IMR-90 (cell line): ENCODE data around the gene GTPBP6. TPM values are rescaled to one million over a fixed set of nuclear protein-coding genes. Genes with fewer than 3 reads are reported as not detected.

Experiments
- ATAC-seq: fragments of 200-7000 bp; cut with Tn5 transposase; 2 replicates; pipeline ENCODE4 v1.9.1; 2020; ENCODE audit warnings: low read depth, mild to moderate bottlenecking, moderate library complexity
- BruUV-seq: library from RNA; stranded (reverse); fragments of 400-500 nt; replicated peaks from 2 replicates; lab custom pipeline; 2021; lab: Mats Ljungman, UMichigan
- CTCF ChIA-PET: fragments of 300-600 bp; formaldehyde crosslinking; extraction: SDS; loops from one replicate; lab custom pipeline; 2021; ENCODE audit warnings: antibody characterized with exemption; lab: Yijun Ruan, JAX
- POLR2A ChIA-PET: fragments of 300-600 bp; sonication (Branson Sonifier 250); formaldehyde crosslinking; loops from one replicate; lab custom pipeline; 2022; ENCODE audit warnings: antibody characterized with exemption; ENCODE audit not compliant: unreplicated experiment; lab: Charles Lee
- DNase-seq: peaks from one replicate; pipeline ENCODE4 v3.0.0; 2013
- H2AFZ ChIP-seq: replicated peaks from 2 replicates; pipeline ENCODE3; 2013; ENCODE audit warnings: low read length, mild to moderate bottlenecking; ENCODE audit not compliant: poor library complexity
- H2AK5ac ChIP-seq: 2 replicates; pipeline ENCODE4 v1.6.1; 2013; ENCODE audit warnings: low read depth, low read length, inconsistent platforms
- H2AK9ac ChIP-seq: replicated peaks from 2 replicates; pipeline ENCODE3; 2013; ENCODE audit warnings: mild to moderate bottlenecking, low read depth, low read length, moderate library complexity; ENCODE audit not compliant: poor library complexity
- H2BK120ac ChIP-seq: 2 replicates; pipeline ENCODE4 v1.6.1; 2013; ENCODE audit warnings: low read depth, low read length, inconsistent platforms
- H2BK15ac ChIP-seq: 3 replicates; pipeline ENCODE4 v1.6.1; 2013; ENCODE audit warnings: low read depth, low read length, inconsistent platforms
- H2BK20ac ChIP-seq: 2 replicates; pipeline ENCODE4 v1.6.1; 2013; ENCODE audit warnings: low read depth, mild to moderate bottlenecking, inconsistent platforms, low read length, moderate library complexity
- H2BK5ac ChIP-seq: 2 replicates; pipeline ENCODE4 v1.6.1; 2013; ENCODE audit warnings: mild to moderate bottlenecking, low read depth, low read length, inconsistent platforms; ENCODE audit not compliant: poor library complexity, severe bottlenecking
- H3K14ac ChIP-seq: replicated peaks from 2 replicates; pipeline ENCODE4 v1.6.1; 2013; ENCODE audit warnings: low read depth, low read length, inconsistent platforms
- H3K18ac ChIP-seq: 2 replicates; pipeline ENCODE4 v1.6.1; 2013; ENCODE audit warnings: low read depth, low read length, control low read depth
- H3K23ac ChIP-seq: 2 replicates; pipeline ENCODE4 v1.6.1; 2013; ENCODE audit warnings: low read depth, low read length, inconsistent platforms
- H3K27ac ChIP-seq: 2 replicates; pipeline ENCODE4 v1.5.1; 2013; ENCODE audit warnings: mild to moderate bottlenecking, control low read depth, low read length; ENCODE audit not compliant: insufficient read depth
- H3K27me3 ChIP-seq: 2 replicates; pipeline ENCODE4 v1.6.1; 2013; ENCODE audit warnings: low read length; ENCODE audit not compliant: control insufficient read depth, insufficient read depth
- H3K36me3 ChIP-seq: 2 replicates; pipeline ENCODE4 v1.6.1; 2013; ENCODE audit warnings: low read length, mixed read lengths; ENCODE audit not compliant: control insufficient read depth, insufficient read depth
- H3K4ac ChIP-seq: 2 replicates; pipeline ENCODE4 v1.6.1; 2013; ENCODE audit warnings: low read depth, low read length, inconsistent platforms
- H3K4me1 ChIP-seq: 2 replicates; pipeline ENCODE4 v1.6.1; 2013; ENCODE audit warnings: low read length, mixed read lengths; ENCODE audit not compliant: control insufficient read depth, insufficient read depth
- H3K4me2 ChIP-seq: 2 replicates; pipeline ENCODE4 v1.6.1; 2013; ENCODE audit warnings: low read depth, mild to moderate bottlenecking, control low read depth, low read length, moderate library complexity
- H3K4me3 ChIP-seq: 2 replicates; pipeline ENCODE4 v1.5.1; 2013; ENCODE audit warnings: low read depth, mild to moderate bottlenecking, control low read depth, low read length, moderate library complexity; ENCODE audit not compliant: insufficient read depth
- H3K56ac ChIP-seq: 2 replicates; pipeline ENCODE4 v1.6.1; 2013; ENCODE audit warnings: low read length, inconsistent platforms; ENCODE audit not compliant: insufficient read depth; ENCODE audit errors: extremely low read depth
- H3K79me1 ChIP-seq, 2 experiments: 2 replicates each; pipeline ENCODE4 v1.6.1; 2013; ENCODE audit warnings: low read length in 2 of 2, inconsistent platforms in 1 of 2, low read depth in 1 of 2
- H3K9ac ChIP-seq: 2 replicates; pipeline ENCODE4 v1.6.1; 2013; ENCODE audit warnings: low read depth, low read length, control low read depth
- H3K9me1 ChIP-seq: 2 replicates; pipeline ENCODE4 v1.6.1; 2013; ENCODE audit warnings: low read length, inconsistent platforms; ENCODE audit not compliant: insufficient read depth
- H3K9me3 ChIP-seq: 2 replicates; pipeline ENCODE4 v1.6.1; 2013; ENCODE audit warnings: low read length; ENCODE audit not compliant: control insufficient read depth, insufficient read depth
- H4K20me1 ChIP-seq: 2 replicates; pipeline ENCODE4 v1.6.1; 2013; ENCODE audit warnings: low read length, inconsistent platforms; ENCODE audit not compliant: insufficient read depth
- H4K5ac ChIP-seq: 2 replicates; pipeline ENCODE4 v1.6.1; 2013; ENCODE audit warnings: mild to moderate bottlenecking, low read depth, low read length, control low read depth
- H4K8ac ChIP-seq, 2 experiments: 2 replicates each; pipeline ENCODE4 v1.6.1; 2013; ENCODE audit warnings: low read depth in 2 of 2, low read length in 2 of 2, control low read depth in 1 of 2, inconsistent platforms in 1 of 2
- H4K91ac ChIP-seq: 2 replicates; pipeline ENCODE4 v1.6.1; 2013; ENCODE audit warnings: low read depth, low read length, inconsistent platforms; ENCODE audit not compliant: insufficient read depth
- BHLHE40 ChIP-seq: fragments of 150-350 bp; IDR thresholded peaks from 2 replicates; pipeline ENCODE4 v1.6.1; 2016; ENCODE audit warnings: mild to moderate bottlenecking, low read depth, low read length
- CEBPB ChIP-seq: IDR thresholded peaks from 2 replicates; pipeline ENCODE4 v1.6.1; 2012; ENCODE audit warnings: low read depth, low read length, improper control_type of control experiment
- CHD1 ChIP-seq: IDR thresholded peaks from 2 replicates; pipeline ENCODE4 v1.6.1; 2012; ENCODE audit warnings: low read depth, low read length, improper control_type of control experiment
- CTCF ChIP-seq: conservative IDR thresholded peaks from 2 replicates; pipeline ENCODE4 v1.5.1; 2012; ENCODE audit warnings: mild to moderate bottlenecking, low read depth, low read length, improper control_type of control experiment
- MAFK ChIP-seq: IDR thresholded peaks from 2 replicates; pipeline ENCODE4 v1.6.1; 2012; ENCODE audit warnings: low read depth, low read length, improper control_type of control experiment
- MAZ ChIP-seq: IDR thresholded peaks from 2 replicates; pipeline ENCODE4 v1.6.1; 2012; ENCODE audit warnings: low read depth, mild to moderate bottlenecking, low read length, improper control_type of control experiment, moderate library complexity, borderline replicate concordance
- MXI1 ChIP-seq: IDR thresholded peaks from 2 replicates; pipeline ENCODE4 v1.6.1; 2012; ENCODE audit warnings: low read depth, mild to moderate bottlenecking, low read length, moderate library complexity, borderline replicate concordance
- NFE2L2 ChIP-seq: fragments of 150-350 bp; IDR thresholded peaks from 2 replicates; pipeline ENCODE4 v1.6.1; 2016; ENCODE audit warnings: low read depth, mild to moderate bottlenecking, low read length
- POLR2A ChIP-seq: IDR thresholded peaks from 2 replicates; pipeline ENCODE4 v1.6.1; 2012; ENCODE audit warnings: mild to moderate bottlenecking, low read depth, low read length
- RAD21 ChIP-seq: IDR thresholded peaks from 2 replicates; pipeline ENCODE4 v1.6.1; 2012; ENCODE audit warnings: low read length, improper control_type of control experiment
- RCOR1 ChIP-seq: IDR thresholded peaks from 2 replicates; pipeline ENCODE4 v1.6.1; 2012; ENCODE audit warnings: mild to moderate bottlenecking, low read length, improper control_type of control experiment; ENCODE audit not compliant: insufficient replicate concordance
- RFX5 ChIP-seq: IDR thresholded peaks from 2 replicates; pipeline ENCODE4 v1.8.0; 2012; ENCODE audit warnings: low read depth, mild to moderate bottlenecking, low read length, moderate library complexity
- USF2 ChIP-seq: fragments of 150-350 bp; IDR thresholded peaks from 2 replicates; pipeline ENCODE4 v1.6.1; 2017; ENCODE audit warnings: mild to moderate bottlenecking, antibody characterized with exemption, low read length, low read depth
- WGBS, 2 experiments: methylation state at CpG; one replicate each; pipeline versions ENCODE4 v1.1.5 to v1.1.7; 2013; ENCODE audit warnings: missing lambda C conversion rate in 2 of 2; ENCODE audit not compliant: insufficient read length in 1 of 2; ENCODE audit errors: extremely low coverage in 2 of 2; 5-methylcytosine and 5-hydroxymethylcytosine counted together
- dilution Hi-C: fragments of 300-500 bp; cut with HindIII; formaldehyde crosslinking; loops from one replicate; pipeline ENCODE4 v1.14.3; 2018; ENCODE audit warnings: low sequenced_read_pairs; ENCODE audit not compliant: unreplicated experiment
- in situ Hi-C: fragments of 300-500 bp; cut with MboI; formaldehyde crosslinking; loops from 3 replicates; pipeline ENCODE4 v1.14.3; 2019; ENCODE audit warnings: low sequenced_read_pairs, inconsistent platforms, mixed read lengths
- intact Hi-C: fragments of 100-400 bp; cut with micrococcal nuclease; formaldehyde crosslinking; loops from 2 replicates; pipeline ENCODE4 v1.10.0; 2022
- polyA plus RNA-seq, 3 experiments: library from polyadenylated mRNA; depleted of rRNA; stranded (reverse); fragments of >200 nt; gene quantifications; 2 replicates each; pipeline ENCODE4 v1.2.3, GENCODE V29; 2012; ENCODE audit warnings: low replicate concordance in 1 of 3
- total RNA-seq: library from RNA; depleted of rRNA; stranded (reverse); fragments of >200 nt; gene quantifications from 2 replicates; pipeline ENCODE4 v1.2.3, GENCODE V29; 2012

Gene GTPBP6
- total and polyA plus RNA-seq, 2 of the 4 experiments (the other 2 are of a cell fraction): 24.0 to 31.6 TPM

GRCh38 chrX:362937-363620 lies 44.5 kb upstream of the GTPBP6 start:
- intact Hi-C loops: no loop called here
- 79% methylated on average over 30 of the region's 38 CpGs; no CpG with 5 or more reads in 1 of the 2 experiments for WGBS, 2 experiments
- dilution Hi-C loops: no loop called here

More at GRCh38 chrX:362937-363620, 44.5 kb upstream of the GTPBP6 start:
- no peak for TF ChIP-seq RFX5
- no peak for TF ChIP-seq MAFK
- no peak for TF ChIP-seq POLR2A
- TF ChIP-seq RCOR1: no peak
- no peak for TF ChIP-seq CTCF
- TF ChIP-seq CHD1: no peak
- TF ChIP-seq USF2: no peak
- TF ChIP-seq MXI1: no peak
- no peak for TF ChIP-seq NFE2L2
- TF ChIP-seq RAD21: no peak
- TF ChIP-seq CEBPB: no peak
- no peak for TF ChIP-seq MAZ
- no peak for TF ChIP-seq BHLHE40
- Histone ChIP-seq H3K4me2 (no peak overlapping the region), H4K91ac (no peak overlapping the region), H2BK5ac (no peak overlapping the region), H3K36me3 (peaks cover 14% of the 10 kb centered on the region; the same call in 1 of the 2 replicates), H3K18ac (no peak overlapping the region), H3K4ac (no peak overlapping the region), H3K79me1 (no peaks in the 10 kb centered on the region; a peak in 1 of 4 replicates), H4K5ac (no peak overlapping the region), H2BK20ac (no peak overlapping the region), H3K14ac (no peak overlapping the region), H3K27me3 (no peaks in the 10 kb centered on the region), H3K9me3 (peaks cover 30% of the 10 kb centered on the region), H2AK9ac (no peak overlapping the region), H3K4me3 (no peak overlapping the region), H2AK5ac (no peak overlapping the region), H2BK120ac (no peak overlapping the region), H3K27ac (no peak overlapping the region), H3K9ac (no peak overlapping the region), H3K23ac (no peak overlapping the region), H4K8ac (no peak overlapping the region), H3K4me1 (no peaks in the 10 kb centered on the region), H2BK15ac (no peak overlapping the region), H3K56ac (no peak overlapping the region), H4K20me1 (no peaks in the 10 kb centered on the region), H2AFZ (no peak overlapping the region), H3K9me1 (no peaks in the 10 kb centered on the region)
- CTCF ChIA-PET: no interaction called here
- in situ Hi-C loops: no loop called here
- POLR2A ChIA-PET: no interaction called here
- ATAC-seq: no peak
- DNase-seq: no peak
- no TSS peak for BruUV-seq
